IMR-90 (cell line): ENCODE measurements around the gene LRRC8E. TPM values are rescaled to one million over a fixed set of nuclear protein-coding genes. Genes with fewer than 3 reads are reported as not detected.

Source experiments
- ATAC-seq: fragments of 200-7000 bp; cut with Tn5 transposase; 2 replicates; pipeline ENCODE4 v1.9.1; 2020; ENCODE audit warnings: low read depth, mild to moderate bottlenecking, moderate library complexity
- BruUV-seq: library from RNA; stranded (reverse); fragments of 400-500 nt; replicated peaks from 2 replicates; lab custom pipeline; 2021; lab: Mats Ljungman, UMichigan
- CTCF ChIA-PET: fragments of 300-600 bp; formaldehyde crosslinking; extraction: SDS; loops from one replicate; lab custom pipeline; 2021; ENCODE audit warnings: antibody characterized with exemption; lab: Yijun Ruan, JAX
- POLR2A ChIA-PET: fragments of 300-600 bp; sonication (Branson Sonifier 250); formaldehyde crosslinking; loops from one replicate; lab custom pipeline; 2022; ENCODE audit warnings: antibody characterized with exemption; ENCODE audit not compliant: unreplicated experiment; lab: Charles Lee
- DNase-seq: peaks from one replicate; pipeline ENCODE4 v3.0.0; 2013
- H2AFZ ChIP-seq: replicated peaks from 2 replicates; pipeline ENCODE3; 2013; ENCODE audit warnings: low read length, mild to moderate bottlenecking; ENCODE audit not compliant: poor library complexity
- H2AK5ac ChIP-seq: 2 replicates; pipeline ENCODE4 v1.6.1; 2013; ENCODE audit warnings: low read depth, low read length, inconsistent platforms
- H2AK9ac ChIP-seq: replicated peaks from 2 replicates; pipeline ENCODE3; 2013; ENCODE audit warnings: mild to moderate bottlenecking, low read depth, low read length, moderate library complexity; ENCODE audit not compliant: poor library complexity
- H2BK120ac ChIP-seq: 2 replicates; pipeline ENCODE4 v1.6.1; 2013; ENCODE audit warnings: low read depth, low read length, inconsistent platforms
- H2BK15ac ChIP-seq: 3 replicates; pipeline ENCODE4 v1.6.1; 2013; ENCODE audit warnings: low read depth, low read length, inconsistent platforms
- H2BK20ac ChIP-seq: 2 replicates; pipeline ENCODE4 v1.6.1; 2013; ENCODE audit warnings: low read depth, mild to moderate bottlenecking, inconsistent platforms, low read length, moderate library complexity
- H2BK5ac ChIP-seq: 2 replicates; pipeline ENCODE4 v1.6.1; 2013; ENCODE audit warnings: mild to moderate bottlenecking, low read depth, low read length, inconsistent platforms; ENCODE audit not compliant: poor library complexity, severe bottlenecking
- H3K14ac ChIP-seq: replicated peaks from 2 replicates; pipeline ENCODE4 v1.6.1; 2013; ENCODE audit warnings: low read depth, low read length, inconsistent platforms
- H3K18ac ChIP-seq: 2 replicates; pipeline ENCODE4 v1.6.1; 2013; ENCODE audit warnings: low read depth, low read length, control low read depth
- H3K23ac ChIP-seq: 2 replicates; pipeline ENCODE4 v1.6.1; 2013; ENCODE audit warnings: low read depth, low read length, inconsistent platforms
- H3K27ac ChIP-seq: 2 replicates; pipeline ENCODE4 v1.5.1; 2013; ENCODE audit warnings: mild to moderate bottlenecking, control low read depth, low read length; ENCODE audit not compliant: insufficient read depth
- H3K27me3 ChIP-seq: 2 replicates; pipeline ENCODE4 v1.6.1; 2013; ENCODE audit warnings: low read length; ENCODE audit not compliant: control insufficient read depth, insufficient read depth
- H3K36me3 ChIP-seq: 2 replicates; pipeline ENCODE4 v1.6.1; 2013; ENCODE audit warnings: low read length, mixed read lengths; ENCODE audit not compliant: control insufficient read depth, insufficient read depth
- H3K4ac ChIP-seq: 2 replicates; pipeline ENCODE4 v1.6.1; 2013; ENCODE audit warnings: low read depth, low read length, inconsistent platforms
- H3K4me1 ChIP-seq: 2 replicates; pipeline ENCODE4 v1.6.1; 2013; ENCODE audit warnings: low read length, mixed read lengths; ENCODE audit not compliant: control insufficient read depth, insufficient read depth
- H3K4me2 ChIP-seq: 2 replicates; pipeline ENCODE4 v1.6.1; 2013; ENCODE audit warnings: low read depth, mild to moderate bottlenecking, control low read depth, low read length, moderate library complexity
- H3K4me3 ChIP-seq: 2 replicates; pipeline ENCODE4 v1.5.1; 2013; ENCODE audit warnings: low read depth, mild to moderate bottlenecking, control low read depth, low read length, moderate library complexity; ENCODE audit not compliant: insufficient read depth
- H3K56ac ChIP-seq: 2 replicates; pipeline ENCODE4 v1.6.1; 2013; ENCODE audit warnings: low read length, inconsistent platforms; ENCODE audit not compliant: insufficient read depth; ENCODE audit errors: extremely low read depth
- H3K79me1 ChIP-seq, 2 experiments: 2 replicates each; pipeline ENCODE4 v1.6.1; 2013; ENCODE audit warnings: low read length in 2 of 2, inconsistent platforms in 1 of 2, low read depth in 1 of 2
- H3K9ac ChIP-seq: 2 replicates; pipeline ENCODE4 v1.6.1; 2013; ENCODE audit warnings: low read depth, low read length, control low read depth
- H3K9me1 ChIP-seq: 2 replicates; pipeline ENCODE4 v1.6.1; 2013; ENCODE audit warnings: low read length, inconsistent platforms; ENCODE audit not compliant: insufficient read depth
- H3K9me3 ChIP-seq: 2 replicates; pipeline ENCODE4 v1.6.1; 2013; ENCODE audit warnings: low read length; ENCODE audit not compliant: control insufficient read depth, insufficient read depth
- H4K20me1 ChIP-seq: 2 replicates; pipeline ENCODE4 v1.6.1; 2013; ENCODE audit warnings: low read length, inconsistent platforms; ENCODE audit not compliant: insufficient read depth
- H4K5ac ChIP-seq: 2 replicates; pipeline ENCODE4 v1.6.1; 2013; ENCODE audit warnings: mild to moderate bottlenecking, low read depth, low read length, control low read depth
- H4K8ac ChIP-seq, 2 experiments: 2 replicates each; pipeline ENCODE4 v1.6.1; 2013; ENCODE audit warnings: low read depth in 2 of 2, low read length in 2 of 2, control low read depth in 1 of 2, inconsistent platforms in 1 of 2
- H4K91ac ChIP-seq: 2 replicates; pipeline ENCODE4 v1.6.1; 2013; ENCODE audit warnings: low read depth, low read length, inconsistent platforms; ENCODE audit not compliant: insufficient read depth
- CEBPB ChIP-seq: IDR thresholded peaks from 2 replicates; pipeline ENCODE4 v1.6.1; 2012; ENCODE audit warnings: low read depth, low read length, improper control_type of control experiment
- FOS ChIP-seq: fragments of 150-350 bp; IDR thresholded peaks from 2 replicates; pipeline ENCODE4 v1.6.1; 2016; ENCODE audit warnings: low read depth, low read length
- MAZ ChIP-seq: IDR thresholded peaks from 2 replicates; pipeline ENCODE4 v1.6.1; 2012; ENCODE audit warnings: low read depth, mild to moderate bottlenecking, low read length, improper control_type of control experiment, moderate library complexity, borderline replicate concordance
- MXI1 ChIP-seq: IDR thresholded peaks from 2 replicates; pipeline ENCODE4 v1.6.1; 2012; ENCODE audit warnings: low read depth, mild to moderate bottlenecking, low read length, moderate library complexity, borderline replicate concordance
- NFE2L2 ChIP-seq: fragments of 150-350 bp; IDR thresholded peaks from 2 replicates; pipeline ENCODE4 v1.6.1; 2016; ENCODE audit warnings: low read depth, mild to moderate bottlenecking, low read length
- RAD21 ChIP-seq: IDR thresholded peaks from 2 replicates; pipeline ENCODE4 v1.6.1; 2012; ENCODE audit warnings: low read length, improper control_type of control experiment
- RCOR1 ChIP-seq: IDR thresholded peaks from 2 replicates; pipeline ENCODE4 v1.6.1; 2012; ENCODE audit warnings: mild to moderate bottlenecking, low read length, improper control_type of control experiment; ENCODE audit not compliant: insufficient replicate concordance
- WGBS, 2 experiments: methylation state at CpG; one replicate each; pipeline versions ENCODE4 v1.1.5 to v1.1.7; 2013; ENCODE audit warnings: missing lambda C conversion rate in 2 of 2; ENCODE audit not compliant: insufficient read length in 1 of 2; ENCODE audit errors: extremely low coverage in 2 of 2; 5-methylcytosine and 5-hydroxymethylcytosine counted together
- dilution Hi-C: fragments of 300-500 bp; cut with HindIII; formaldehyde crosslinking; loops from one replicate; pipeline ENCODE4 v1.14.3; 2018; ENCODE audit warnings: low sequenced_read_pairs; ENCODE audit not compliant: unreplicated experiment
- in situ Hi-C: fragments of 300-500 bp; cut with MboI; formaldehyde crosslinking; loops from 3 replicates; pipeline ENCODE4 v1.14.3; 2019; ENCODE audit warnings: low sequenced_read_pairs, inconsistent platforms, mixed read lengths
- intact Hi-C: fragments of 100-400 bp; cut with micrococcal nuclease; formaldehyde crosslinking; loops from 2 replicates; pipeline ENCODE4 v1.10.0; 2022
- polyA plus RNA-seq, 3 experiments: library from polyadenylated mRNA; depleted of rRNA; stranded (reverse); fragments of >200 nt; gene quantifications; 2 replicates each; pipeline ENCODE4 v1.2.3, GENCODE V29; 2012; ENCODE audit warnings: low replicate concordance in 1 of 3
- total RNA-seq: library from RNA; depleted of rRNA; stranded (reverse); fragments of >200 nt; gene quantifications from 2 replicates; pipeline ENCODE4 v1.2.3, GENCODE V29; 2012
- TF ChIP-seq, protein P1 (sequence below): conservative IDR thresholded peaks from 2 replicates; pipeline ENCODE4 v1.5.1; 2012; ENCODE audit warnings: mild to moderate bottlenecking, low read depth, low read length, improper control_type of control experiment

The LRRC8E gene
- total and polyA plus RNA-seq, 2 of the 4 experiments (the other 2 are of a cell fraction), result 6.4 to 7.2 TPM

DNA sequence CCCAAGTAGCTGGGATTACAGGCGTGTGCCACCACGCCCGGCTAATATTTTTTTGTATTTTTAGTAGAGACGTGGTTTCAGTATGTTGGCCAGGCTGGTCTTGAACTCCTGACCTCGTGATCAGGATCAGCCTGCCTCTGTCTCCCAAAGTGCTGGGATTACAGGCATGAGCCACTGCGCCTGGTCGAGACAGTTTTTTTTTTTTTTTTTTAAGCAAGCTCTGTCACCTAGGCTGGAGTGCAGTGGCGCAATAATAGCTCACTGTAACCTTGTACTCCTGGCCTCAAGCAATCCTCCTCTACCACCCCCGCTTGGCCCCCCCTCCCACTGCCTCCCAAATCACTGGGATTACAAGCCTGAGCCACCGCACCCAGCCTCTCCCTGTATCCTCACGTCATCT is 9.0 kb downstream of the LRRC8E start:
- Histone ChIP-seq H2BK15ac (no peak overlapping the region), H3K27ac (no peak overlapping the region), H3K4me2 (no peak overlapping the region), H3K4me1 (0 out of 2 replicates have a peak, but pooled peaks cover 2% of the 10 kb centered on the region), H3K14ac (no peak overlapping the region), H3K9me1 (0 out of 2 replicates have a peak, but pooled peaks cover 5% of the 10 kb centered on the region), H3K27me3 (no peaks in the 10 kb centered on the region), H3K4ac (no peak overlapping the region), H4K5ac (no peak overlapping the region), H3K18ac (no peak overlapping the region), H3K9me3 (no peaks in the 10 kb centered on the region), H4K91ac (no peak overlapping the region), H2BK120ac (no peak overlapping the region), H2AK5ac (no peak overlapping the region), H3K79me1 (peaks cover 0 to 20% of the 10 kb centered on the region in 2 experiments; a peak in 2 of 4 replicates), H2BK20ac (no peak overlapping the region), H4K20me1 (no peaks in the 10 kb centered on the region), H3K56ac (no peak overlapping the region), H3K9ac (no peak overlapping the region), H2BK5ac (no peak overlapping the region), H3K36me3 (peaks cover 16% of the 10 kb centered on the region), H3K23ac (no peak overlapping the region), H2AFZ (no peak overlapping the region), H4K8ac (no peak overlapping the region), H2AK9ac (no peak overlapping the region), H3K4me3 (no peak overlapping the region)
- in situ Hi-C loops (no loop called here), dilution Hi-C loops (no loop called here), intact Hi-C loops (no loop called here)
- DNase-seq (no peak), ATAC-seq (no peak)
- no TSS peak for BruUV-seq
- TF ChIP-seq RAD21, result no peak
- TF ChIP-seq FOS, result no peak
- no peak for TF ChIP-seq CEBPB
- no peak for TF ChIP-seq MAZ
- TF ChIP-seq, protein P1, sequence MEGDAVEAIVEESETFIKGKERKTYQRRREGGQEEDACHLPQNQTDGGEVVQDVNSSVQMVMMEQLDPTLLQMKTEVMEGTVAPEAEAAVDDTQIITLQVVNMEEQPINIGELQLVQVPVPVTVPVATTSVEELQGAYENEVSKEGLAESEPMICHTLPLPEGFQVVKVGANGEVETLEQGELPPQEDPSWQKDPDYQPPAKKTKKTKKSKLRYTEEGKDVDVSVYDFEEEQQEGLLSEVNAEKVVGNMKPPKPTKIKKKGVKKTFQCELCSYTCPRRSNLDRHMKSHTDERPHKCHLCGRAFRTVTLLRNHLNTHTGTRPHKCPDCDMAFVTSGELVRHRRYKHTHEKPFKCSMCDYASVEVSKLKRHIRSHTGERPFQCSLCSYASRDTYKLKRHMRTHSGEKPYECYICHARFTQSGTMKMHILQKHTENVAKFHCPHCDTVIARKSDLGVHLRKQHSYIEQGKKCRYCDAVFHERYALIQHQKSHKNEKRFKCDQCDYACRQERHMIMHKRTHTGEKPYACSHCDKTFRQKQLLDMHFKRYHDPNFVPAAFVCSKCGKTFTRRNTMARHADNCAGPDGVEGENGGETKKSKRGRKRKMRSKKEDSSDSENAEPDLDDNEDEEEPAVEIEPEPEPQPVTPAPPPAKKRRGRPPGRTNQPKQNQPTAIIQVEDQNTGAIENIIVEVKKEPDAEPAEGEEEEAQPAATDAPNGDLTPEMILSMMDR, result no peak
- no peak for TF ChIP-seq NFE2L2
- TF ChIP-seq MXI1, result no peak
- TF ChIP-seq RCOR1, result no peak
- ChIA-PET POLR2A (no interaction called here), CTCF (interaction anchor here (0.6 kb wide), 1 partner anchor 12 kb away, joined by 3 read pairs; no protein-coding TSS in a partner anchor)
- 74% methylated on average over 5 of the region's 11 CpGs; no CpG with 5 or more reads in 1 of the 2 experiments for WGBS, 2 experiments
